Subcutaneous abdominal adipose tissue (tissue), 5 donors: ENCODE results near the gene PCDHGA4.
"Not testable (repeated sequence)": the region's sequence is repeated elsewhere in the genome, so short reads cannot be mapped to it uniquely, and the experiment has no call there.

ENCODE experiments used
- H3K27ac ChIP-seq: one replicate; pipeline ENCODE4 v1.7.0; 2013; ENCODE audit warnings: low read depth, mild to moderate bottlenecking, inconsistent platforms, low read length, moderate library complexity
- H3K27me3 ChIP-seq, 5 donors: one replicate each; pipeline ENCODE4 v1.7.0; 2013; ENCODE audit warnings: low read length in 5 of 5, inconsistent platforms in 1 of 5; ENCODE audit not compliant: control insufficient read depth in 5 of 5, insufficient read depth in 4 of 5
- H3K36me3 ChIP-seq, 5 donors: one replicate each; pipeline ENCODE4 v1.7.0; 2013; ENCODE audit warnings: low read length in 5 of 5; ENCODE audit not compliant: control insufficient read depth in 5 of 5, insufficient read depth in 5 of 5
- H3K4me1 ChIP-seq, 5 donors: one replicate each; pipeline ENCODE4 v1.7.0; 2013; ENCODE audit warnings: low read length in 5 of 5, mild to moderate bottlenecking in 3 of 5, moderate library complexity in 1 of 5; ENCODE audit not compliant: control insufficient read depth in 5 of 5, insufficient read depth in 5 of 5
- H3K4me3 ChIP-seq, 5 donors: one replicate each; pipeline ENCODE4 v1.7.0; 2013; ENCODE audit warnings: low read length in 5 of 5, low read depth in 1 of 5
- H3K9ac ChIP-seq, 5 donors: one replicate each; pipeline ENCODE4 v1.7.0; 2013; ENCODE audit warnings: low read length in 5 of 5, mild to moderate bottlenecking in 4 of 5, moderate library complexity in 3 of 5
- H3K9me3 ChIP-seq, 5 donors: one replicate each; pipeline ENCODE4 v1.7.0; 2013; ENCODE audit warnings: low read length in 5 of 5; ENCODE audit not compliant: control insufficient read depth in 5 of 5
- donor health status: healthy.
- donor health status: healthy.
- donor health status: healthy.
- donor health status: healthy.
- donor health status: healthy.

The PCDHGA4 gene

GRCh38 chr5:141346017-141346416, 8.8 kb upstream of the PCDHGA4 start:
- H3K27ac ChIP-seq, H3K4me3 ChIP-seq, H3K27me3 ChIP-seq, H3K36me3 ChIP-seq, H3K9ac ChIP-seq: not testable (repeated sequence)
- Histone ChIP-seq H3K9me3 (peaks cover 25 to 58% (median 52%) of the 10 kb centered on the region in 5 donors), H3K4me1 (peaks cover 0 to 12% (median 0%) of the 10 kb centered on the region in 5 donors)

GRCh38 chr5:141349917-141350619, 4.8 kb upstream of the PCDHGA4 start, which contains the start of gene PCDHGB1:
Gene PCDHGB1, plus strand, starts transcription at chr5:141350099. Its CDS starts 162 bp downstream, at chr5:141350261.
- peaks cover 0 to 17% (median 6%) of the 10 kb centered on the region in 5 donors for H3K27me3 ChIP-seq
- H3K9ac ChIP-seq, result no peak within 1 kb of the TSS
- peaks cover 0 to 6% (median 2%) of the 10 kb centered on the region in 5 donors for H3K4me1 ChIP-seq
- peaks cover 26 to 60% (median 52%) of the 10 kb centered on the region in 5 donors for H3K9me3 ChIP-seq
- no peak within 1 kb of the TSS for H3K27ac ChIP-seq
- no peaks in the 10 kb centered on the region for H3K36me3 ChIP-seq
- peak within 1 kb of the TSS; percentile 34 to 63 (median 39) for H3K4me3 ChIP-seq

GRCh38 chr5:141351591-141351990, 3.2 kb upstream of the PCDHGA4 start:
- H3K36me3 ChIP-seq, result no peaks in the 10 kb centered on the region
- H3K4me3 ChIP-seq, result peak overlapping the region in 3 of 5 donors; percentile 14 to 35 (median 25)
- peaks cover 0 to 18% (median 6%) of the 10 kb centered on the region in 5 donors for H3K27me3 ChIP-seq
- no peak overlapping the region for H3K27ac ChIP-seq
- peaks cover 36 to 70% (median 58%) of the 10 kb centered on the region in 5 donors for H3K9me3 ChIP-seq
- no peak overlapping the region for H3K9ac ChIP-seq
- peaks cover 0 to 11% (median 8%) of the 10 kb centered on the region in 5 donors for H3K4me1 ChIP-seq

- peaks cover 0 to 17% (median 6%) of the 10 kb centered on the region in 5 donors for H3K27me3 ChIP-seq
- H3K9ac ChIP-seq, result no peak overlapping the region
- no peak overlapping the region for H3K27ac ChIP-seq
- H3K4me3 ChIP-seq, result peak overlapping the region; percentile 43 to 60 (median 56)
- peaks cover 45 to 78% (median 65%) of the 10 kb centered on the region in 5 donors for H3K9me3 ChIP-seq
- no peaks in the 10 kb centered on the region for H3K36me3 ChIP-seq
- peaks cover 0 to 11% (median 7%) of the 10 kb centered on the region in 5 donors for H3K4me1 ChIP-seq
Observed at GRCh38 chr5:141355641-141356040, 820 bp downstream of the PCDHGA4 start.

GRCh38 chr5:141356133-141356532, 1.3 kb downstream of the PCDHGA4 start:
- H3K27me3 ChIP-seq, result peaks cover 0 to 12% (median 6%) of the 10 kb centered on the region in 5 donors
- H3K27ac ChIP-seq, result no peak overlapping the region
- no peaks in the 10 kb centered on the region for H3K36me3 ChIP-seq
- no peak overlapping the region for H3K9ac ChIP-seq
- H3K4me1 ChIP-seq, result peaks cover 0 to 11% (median 7%) of the 10 kb centered on the region in 5 donors
- peak overlapping the region in 4 of 5 donors; percentile 39 to 60 (median 54) for H3K4me3 ChIP-seq
- peaks cover 45 to 78% (median 65%) of the 10 kb centered on the region in 5 donors for H3K9me3 ChIP-seq

- H3K9me3 ChIP-seq, result peaks cover 44 to 79% (median 65%) of the 10 kb centered on the region in 5 donors
- peak overlapping the region; percentile 33 to 43 (median 38) for H3K4me3 ChIP-seq
- no peak overlapping the region for H3K27ac ChIP-seq
Observed at GRCh38 chr5:141356950-141357349, 2.1 kb downstream of the PCDHGA4 start.

GRCh38 chr5:141359790-141360426, 5.1 kb downstream of the PCDHGA4 start, which contains the start of gene PCDHGB2:
Gene PCDHGB2, plus strand, starts transcription at chr5:141359994. Its CDS starts 142 bp downstream, at chr5:141360136.
- H3K36me3 ChIP-seq, result no peaks in the 10 kb centered on the region
- peaks cover 56 to 86% (median 78%) of the 10 kb centered on the region in 5 donors for H3K9me3 ChIP-seq
- H3K27me3 ChIP-seq, result peaks cover 0 to 12% (median 5%) of the 10 kb centered on the region in 5 donors
- H3K9ac ChIP-seq, result no peak within 1 kb of the TSS
- H3K4me1 ChIP-seq, result peaks cover 0 to 11% (median 7%) of the 10 kb centered on the region in 5 donors
- H3K27ac ChIP-seq, result no peak within 1 kb of the TSS
- peak within 1 kb of the TSS; percentile 27 to 63 (median 47) for H3K4me3 ChIP-seq

More at GRCh38 chr5:141356950-141357349, 2.1 kb downstream of the PCDHGA4 start:
- Histone ChIP-seq H3K27me3 (peaks cover 0 to 6% (median 0%) of the 10 kb centered on the region in 5 donors), H3K4me1 (peaks cover 0 to 11% (median 7%) of the 10 kb centered on the region in 5 donors), H3K36me3 (no peaks in the 10 kb centered on the region), H3K9ac (no peak overlapping the region)

GRCh38 chr5:141360685-141361084, 5.9 kb downstream of the PCDHGA4 start:
- Histone ChIP-seq H3K36me3 (no peaks in the 10 kb centered on the region), H3K4me1 (peaks cover 0 to 3% (median 0%) of the 10 kb centered on the region in 5 donors), H3K27me3 (peaks cover 0 to 15% (median 5%) of the 10 kb centered on the region in 5 donors), H3K9ac (no peak overlapping the region), H3K27ac (no peak overlapping the region), H3K4me3 (peak overlapping the region; percentile 18 to 63 (median 47)), H3K9me3 (peaks cover 57 to 88% (median 79%) of the 10 kb centered on the region in 5 donors)

GRCh38 chr5:141362719-141363118, 7.9 kb downstream of the PCDHGA4 start:
- H3K27ac ChIP-seq, result no peak overlapping the region
- no peaks in the 10 kb centered on the region for H3K36me3 ChIP-seq
- H3K9ac ChIP-seq, result no peak overlapping the region
- peak overlapping the region in 3 of 5 donors; percentile 20 to 49 (median 38) for H3K4me3 ChIP-seq
- peaks cover 48 to 79% (median 74%) of the 10 kb centered on the region in 5 donors for H3K9me3 ChIP-seq
- peaks cover 0 to 3% (median 0%) of the 10 kb centered on the region in 5 donors for H3K4me1 ChIP-seq
- peaks cover 0 to 16% (median 11%) of the 10 kb centered on the region in 5 donors for H3K27me3 ChIP-seq
